Measurements from ENCODE around the gene CYP1B1.
A peak's percentile ranks its signal among the peaks of the same experiment; 100 is the strongest.
"Not testable (repeated sequence)": the region's sequence is repeated elsewhere in the genome, so short reads cannot be mapped to it uniquely, and the experiment has no call there.

Gene CYP1B1

DNA sequence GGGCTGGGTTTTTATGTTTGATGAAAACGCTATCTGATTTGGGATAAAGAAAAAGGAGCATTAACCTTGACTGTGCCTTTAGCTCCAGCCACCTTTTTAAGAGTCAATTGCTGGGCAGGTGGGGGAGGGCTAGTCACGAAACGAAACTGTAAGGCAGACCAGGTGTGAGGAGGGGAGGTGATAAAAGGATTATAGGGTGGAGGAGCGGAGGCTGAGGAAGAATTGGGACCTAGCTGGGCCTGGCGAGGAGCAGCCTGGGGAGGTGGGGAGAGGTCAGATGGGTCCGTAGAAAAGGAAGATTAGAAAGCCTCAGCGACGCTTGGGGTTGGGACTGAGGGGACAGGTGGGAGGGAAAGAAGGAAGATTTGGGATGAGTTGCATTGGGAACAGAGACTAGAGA, 8.6 kb upstream of the CYP1B1 start:
- H3K4me3 ChIP-seq (ENCODE audit: low read depth, low read length); H3K9me3 ChIP-seq (ENCODE audit: control insufficient read depth, insufficient read depth, low read length); H3K9ac ChIP-seq (ENCODE audit: low read depth, low read length); H3K36me3 ChIP-seq (ENCODE audit: control insufficient read depth, insufficient read depth, low read length): not testable (repeated sequence)
- Histone ChIP-seq H3K4me1 (ENCODE audit: control insufficient read depth, insufficient read depth, low read length) (peaks cover 17% of the 10 kb centered on the region), H3K27me3 (ENCODE audit: control insufficient read depth, insufficient read depth, low read length) (peaks cover 15% of the 10 kb centered on the region)

DNA sequence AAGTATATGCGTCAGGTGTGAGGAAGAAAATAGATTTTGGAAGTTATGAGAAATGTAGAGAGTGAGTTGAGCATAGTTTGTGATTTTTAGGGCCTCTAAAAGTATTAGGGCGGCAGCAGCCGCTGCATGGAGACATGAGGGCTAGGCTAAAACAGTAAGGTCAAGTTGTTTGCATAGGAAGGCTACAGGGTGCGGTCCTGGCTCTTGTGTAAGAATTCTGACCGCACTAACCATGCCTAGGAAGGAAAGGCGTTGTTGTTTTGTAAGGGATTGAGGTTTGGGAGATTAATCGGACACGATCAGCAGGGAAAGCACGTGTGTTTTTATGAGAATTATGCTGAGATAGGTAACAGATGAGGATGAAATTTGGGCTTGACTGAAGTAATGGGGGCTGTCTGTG, 6.8 kb upstream of the CYP1B1 start:
- not testable (repeated sequence) for H3K9me3 ChIP-seq (ENCODE audit: control insufficient read depth, insufficient read depth, low read length); H3K9ac ChIP-seq (ENCODE audit: low read depth, low read length); H3K4me3 ChIP-seq (ENCODE audit: low read depth, low read length)

DNA sequence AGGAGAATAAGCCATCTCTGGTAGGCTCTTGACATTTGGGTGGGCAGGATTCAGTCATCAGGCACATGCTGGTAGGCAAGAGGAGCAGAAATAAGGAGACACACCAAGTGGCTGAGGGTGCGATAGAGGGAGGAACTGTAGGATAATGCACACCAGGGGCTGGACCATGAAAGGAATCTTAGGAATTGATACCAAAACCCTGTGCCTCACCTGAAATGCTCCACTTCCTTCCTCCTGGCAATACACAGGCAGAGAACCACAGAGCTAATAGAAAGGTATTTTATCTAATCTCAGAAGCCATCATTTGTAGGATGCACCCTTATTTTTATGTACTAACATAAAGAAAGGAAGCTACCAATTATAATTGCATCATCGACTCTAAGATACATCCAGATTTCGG, 4.4 kb upstream of the CYP1B1 start:
- Histone ChIP-seq H3K27me3 (ENCODE audit: control insufficient read depth, insufficient read depth, low read length) (peaks cover 8% of the 10 kb centered on the region), H3K9me3 (ENCODE audit: control insufficient read depth, insufficient read depth, low read length) (no peaks in the 10 kb centered on the region), H3K4me3 (ENCODE audit: low read depth, low read length) (no peak overlapping the region), H3K36me3 (ENCODE audit: control insufficient read depth, insufficient read depth, low read length) (no peaks in the 10 kb centered on the region), H3K9ac (ENCODE audit: low read depth, low read length) (no peak overlapping the region), H3K4me1 (ENCODE audit: control insufficient read depth, insufficient read depth, low read length) (peaks cover 21% of the 10 kb centered on the region)

More for the DNA sequence above, 6.8 kb upstream of the CYP1B1 start:
- H3K27me3 ChIP-seq (ENCODE audit: control insufficient read depth, insufficient read depth, low read length); H3K36me3 ChIP-seq (ENCODE audit: control insufficient read depth, insufficient read depth, low read length): not testable (repeated sequence)
- peaks cover 30% of the 10 kb centered on the region for H3K4me1 ChIP-seq (ENCODE audit: control insufficient read depth, insufficient read depth, low read length)

DNA sequence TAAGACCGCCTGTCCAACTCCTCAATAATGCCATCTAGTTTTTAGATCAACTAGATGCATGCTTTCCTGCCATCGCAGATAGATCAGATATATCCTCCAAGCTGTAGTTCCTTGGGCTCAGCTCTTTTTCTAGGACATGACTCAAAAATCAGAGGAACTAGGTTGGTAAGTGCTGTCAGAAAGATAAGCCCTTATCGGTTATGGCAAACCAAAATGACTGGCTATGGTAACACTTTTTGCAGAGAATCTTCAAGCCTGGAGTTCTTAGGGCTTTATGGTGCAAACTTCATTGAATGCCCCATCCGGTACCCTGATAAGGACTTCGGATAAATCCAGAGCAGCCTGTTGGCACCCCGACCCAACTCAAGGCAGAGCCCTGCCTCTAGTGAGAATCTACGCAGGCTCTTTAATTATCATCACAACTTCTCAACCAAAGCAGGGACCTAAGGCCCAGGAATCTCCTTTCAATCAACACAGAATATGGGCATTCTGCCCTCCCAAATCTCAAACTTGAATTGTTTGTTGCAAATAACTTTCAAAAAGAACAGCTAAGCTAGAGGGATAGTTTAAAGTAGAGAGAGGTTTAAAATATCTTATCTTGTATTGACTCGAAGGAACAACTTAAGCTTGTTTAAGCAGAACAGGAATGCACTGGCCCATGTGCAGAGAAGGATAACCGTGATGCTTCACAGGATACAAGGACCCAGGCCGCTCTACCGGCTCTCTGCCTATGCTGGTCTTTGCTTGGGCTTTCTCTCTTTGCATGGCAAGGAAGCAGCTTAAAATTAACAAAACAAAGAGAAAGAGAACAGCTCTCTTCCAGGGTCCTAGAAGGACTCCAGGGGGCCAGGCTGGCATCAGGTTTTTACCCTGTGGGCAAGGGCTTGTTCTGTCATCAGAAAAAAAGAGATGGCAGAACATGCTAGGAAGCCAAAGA, 3.4 kb upstream of the CYP1B1 start:
- H3K4me3 ChIP-seq (ENCODE audit: low read depth, low read length), result no peak overlapping the region
- no peaks in the 10 kb centered on the region for H3K9me3 ChIP-seq (ENCODE audit: control insufficient read depth, insufficient read depth, low read length)
- H3K36me3 ChIP-seq (ENCODE audit: control insufficient read depth, insufficient read depth, low read length), result no peaks in the 10 kb centered on the region
- peaks cover 17% of the 10 kb centered on the region for H3K27me3 ChIP-seq (ENCODE audit: control insufficient read depth, insufficient read depth, low read length)
- H3K4me1 ChIP-seq (ENCODE audit: control insufficient read depth, insufficient read depth, low read length), result peaks cover 21% of the 10 kb centered on the region
- no peak overlapping the region for H3K9ac ChIP-seq (ENCODE audit: low read depth, low read length)

DNA sequence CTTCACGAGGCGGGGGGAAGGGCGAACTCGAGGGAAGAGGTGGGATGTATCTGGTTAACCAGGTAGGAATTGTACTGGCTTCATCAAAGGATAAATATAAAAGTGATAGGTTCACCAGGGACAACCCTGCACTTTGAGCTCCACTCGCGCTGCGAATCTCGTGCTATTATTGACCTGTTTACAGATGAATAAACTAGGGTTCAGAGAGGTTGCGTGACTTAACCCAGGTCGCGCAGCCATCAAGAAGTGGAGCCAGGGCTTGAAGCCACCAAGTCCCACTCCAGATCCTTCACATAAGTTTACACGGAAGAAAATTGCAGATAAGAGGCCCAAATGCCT, 1.4 kb upstream of the CYP1B1 start:
- Histone ChIP-seq H3K27me3 (ENCODE audit: control insufficient read depth, insufficient read depth, low read length) (peaks cover 37% of the 10 kb centered on the region), H3K4me3 (ENCODE audit: low read depth, low read length) (peak overlapping the region; percentile 28), H3K9me3 (ENCODE audit: control insufficient read depth, insufficient read depth, low read length) (no peaks in the 10 kb centered on the region), H3K9ac (ENCODE audit: low read depth, low read length) (no peak overlapping the region), H3K4me1 (ENCODE audit: control insufficient read depth, insufficient read depth, low read length) (peaks cover 28% of the 10 kb centered on the region), H3K36me3 (ENCODE audit: control insufficient read depth, insufficient read depth, low read length) (no peaks in the 10 kb centered on the region)

DNA sequence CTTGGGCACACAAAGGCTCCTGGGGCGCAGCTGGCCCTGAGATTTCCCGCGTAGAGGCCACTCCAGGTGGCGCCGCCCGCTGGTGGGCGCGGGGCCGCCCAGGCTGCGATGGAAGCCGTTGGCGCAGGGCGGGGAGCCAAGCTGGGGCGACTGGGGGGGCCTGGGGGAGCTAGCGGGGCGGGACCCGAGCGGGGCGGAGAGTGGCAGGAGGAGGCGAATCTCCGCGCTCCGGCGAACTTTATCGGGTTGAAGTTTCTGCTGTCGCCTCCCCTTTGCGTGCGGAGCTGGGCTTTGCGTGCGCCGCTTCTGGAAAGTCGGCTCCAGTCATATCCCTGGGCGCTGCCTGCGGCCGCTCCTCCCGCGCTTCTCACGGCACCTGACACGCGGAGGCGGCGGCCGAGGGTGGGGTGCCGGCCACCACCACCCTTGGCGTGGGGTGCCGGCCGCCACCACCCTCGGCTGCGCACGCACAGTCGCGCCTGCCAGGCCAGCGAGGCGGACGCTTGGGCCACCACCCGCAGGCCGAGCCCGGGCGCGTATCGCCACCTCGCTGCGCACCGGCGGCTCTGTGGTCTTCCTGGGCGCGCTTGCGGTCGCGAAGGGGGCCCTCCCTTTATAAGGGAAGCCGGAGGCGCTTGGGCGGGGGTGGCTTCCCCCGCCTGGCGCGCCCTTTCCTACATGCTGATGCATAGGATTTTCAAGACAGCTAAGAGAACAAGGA, 919 bp upstream of the CYP1B1 start:
- Histone ChIP-seq H3K9ac (ENCODE audit: low read depth, low read length) (peak overlapping the region; percentile 18), H3K27me3 (ENCODE audit: control insufficient read depth, insufficient read depth, low read length) (peaks cover 43% of the 10 kb centered on the region), H3K9me3 (ENCODE audit: control insufficient read depth, insufficient read depth, low read length) (no peaks in the 10 kb centered on the region), H3K36me3 (ENCODE audit: control insufficient read depth, insufficient read depth, low read length) (no peaks in the 10 kb centered on the region), H3K4me3 (ENCODE audit: low read depth, low read length) (peak overlapping the region; percentile 70), H3K4me1 (ENCODE audit: control insufficient read depth, insufficient read depth, low read length) (peaks cover 28% of the 10 kb centered on the region)

DNA sequence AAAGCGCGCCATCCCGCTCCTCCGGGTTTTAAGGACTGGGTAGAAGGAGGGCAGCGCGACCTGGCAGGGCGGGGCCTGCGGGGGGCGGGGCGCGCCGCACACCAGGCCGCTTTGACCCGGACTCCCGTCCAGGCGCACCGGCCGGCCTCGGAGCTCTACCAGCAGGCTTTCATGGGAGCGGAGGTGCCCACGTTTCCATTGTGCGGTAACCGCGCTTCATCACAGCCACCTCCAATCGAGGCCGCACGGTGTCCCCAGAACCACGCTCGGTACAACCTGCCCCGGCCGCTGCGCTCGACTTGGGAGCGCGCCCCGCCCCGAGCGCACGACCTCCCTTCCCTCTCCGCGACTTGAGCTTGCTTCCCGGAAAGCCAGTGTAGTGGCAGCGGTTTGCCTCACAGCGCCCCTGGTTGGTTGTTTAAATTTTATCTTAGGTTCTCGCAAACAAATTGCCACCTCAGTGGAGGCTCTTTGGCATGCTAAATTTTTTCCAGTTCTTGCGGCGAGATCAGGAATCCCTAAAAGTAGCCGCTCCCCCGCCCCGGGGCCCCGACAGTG, 280 bp upstream of the CYP1B1 start:
- no peaks in the 10 kb centered on the region for H3K36me3 ChIP-seq (ENCODE audit: control insufficient read depth, insufficient read depth, low read length)
- H3K4me1 ChIP-seq (ENCODE audit: control insufficient read depth, insufficient read depth, low read length), result peaks cover 28% of the 10 kb centered on the region
- H3K9ac ChIP-seq (ENCODE audit: low read depth, low read length), result no peak overlapping the region
- peak overlapping the region; percentile 70 for H3K4me3 ChIP-seq (ENCODE audit: low read depth, low read length)
- peaks cover 49% of the 10 kb centered on the region for H3K27me3 ChIP-seq (ENCODE audit: control insufficient read depth, insufficient read depth, low read length)
- no peaks in the 10 kb centered on the region for H3K9me3 ChIP-seq (ENCODE audit: control insufficient read depth, insufficient read depth, low read length)

DNA sequence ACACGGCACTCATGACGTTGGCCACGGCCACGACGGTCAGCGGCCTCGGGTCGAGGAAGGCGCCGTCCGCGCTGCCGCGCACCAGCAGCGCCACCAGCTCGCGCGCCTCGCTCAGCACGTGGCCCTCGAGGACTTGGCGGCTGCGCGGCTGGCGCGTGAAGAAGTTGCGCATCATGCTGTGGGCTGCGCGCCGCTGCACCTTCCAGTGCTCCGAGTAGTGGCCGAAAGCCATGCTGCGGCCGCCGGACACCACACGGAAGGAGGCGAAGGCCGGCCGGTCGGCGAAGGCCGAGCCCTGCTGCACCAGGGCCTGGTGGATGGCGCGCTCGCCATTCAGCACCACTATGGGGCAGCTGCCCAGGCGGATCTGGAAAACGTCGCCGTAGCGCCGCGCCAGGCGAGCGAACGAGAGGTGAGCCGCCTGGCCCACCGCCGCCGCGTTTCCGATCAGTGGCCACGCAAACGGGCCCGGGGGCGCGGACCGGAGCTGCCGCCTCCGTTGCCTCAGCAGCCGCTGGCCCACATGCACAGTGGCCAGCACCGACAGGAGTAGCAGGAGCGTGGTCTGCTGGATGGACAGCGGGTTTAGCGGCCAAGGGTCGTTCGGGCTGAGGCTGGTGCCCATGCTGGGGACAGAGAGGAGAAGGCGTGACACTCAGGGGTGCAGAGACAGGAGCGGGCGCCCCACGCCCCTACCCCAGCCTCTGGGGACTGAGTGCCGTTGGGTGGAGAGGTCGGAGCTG, 1.0 kb downstream of the CYP1B1 start:
- H3K9me3 ChIP-seq (ENCODE audit: control insufficient read depth, insufficient read depth, low read length), result no peaks in the 10 kb centered on the region
- no peak overlapping the region for H3K9ac ChIP-seq (ENCODE audit: low read depth, low read length)
- H3K27me3 ChIP-seq (ENCODE audit: control insufficient read depth, insufficient read depth, low read length), result peaks cover 50% of the 10 kb centered on the region
- no peaks in the 10 kb centered on the region for H3K36me3 ChIP-seq (ENCODE audit: control insufficient read depth, insufficient read depth, low read length)
- H3K4me3 ChIP-seq (ENCODE audit: low read depth, low read length), result peak overlapping the region; percentile 70
- peaks cover 22% of the 10 kb centered on the region for H3K4me1 ChIP-seq (ENCODE audit: control insufficient read depth, insufficient read depth, low read length)

DNA sequence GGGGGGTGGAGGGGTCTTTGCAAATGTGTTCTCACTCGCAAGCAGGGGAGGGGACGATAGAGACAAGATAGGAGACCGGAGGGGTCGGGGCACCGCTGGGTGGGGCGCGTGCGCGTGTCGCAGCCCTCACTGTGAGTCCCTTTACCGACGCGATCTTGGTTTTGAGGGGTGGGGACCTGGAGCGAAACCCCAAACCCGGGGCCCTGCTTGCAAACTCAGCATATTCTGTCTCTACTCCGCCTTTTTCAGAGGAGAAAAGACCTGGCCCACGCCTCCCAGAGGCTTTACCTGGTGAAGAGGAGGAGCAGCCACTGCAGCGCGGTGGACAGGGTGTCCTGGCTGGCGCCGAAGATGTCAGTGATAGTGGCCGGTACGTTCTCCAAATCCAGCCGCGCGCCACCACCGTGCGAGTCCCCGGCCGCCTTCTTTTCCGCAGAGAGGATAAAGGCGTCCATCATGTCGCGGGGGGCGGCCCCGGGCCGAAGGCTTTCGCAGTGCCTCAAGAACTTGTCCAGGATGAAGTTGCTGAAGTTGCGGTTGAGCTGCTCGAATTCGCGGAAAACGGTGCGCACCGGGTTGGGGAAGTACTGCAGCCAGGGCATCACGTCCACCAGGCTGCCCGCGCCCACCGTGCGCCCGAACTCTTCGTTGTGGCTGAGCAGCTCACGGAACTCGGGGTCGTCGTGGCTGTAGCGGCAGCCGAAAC, 1.7 kb downstream of the CYP1B1 start:
- Histone ChIP-seq H3K4me3 (ENCODE audit: low read depth, low read length) (peak overlapping the region; percentile 70), H3K36me3 (ENCODE audit: control insufficient read depth, insufficient read depth, low read length) (no peaks in the 10 kb centered on the region), H3K27me3 (ENCODE audit: control insufficient read depth, insufficient read depth, low read length) (peaks cover 50% of the 10 kb centered on the region), H3K9ac (ENCODE audit: low read depth, low read length) (no peak overlapping the region), H3K4me1 (ENCODE audit: control insufficient read depth, insufficient read depth, low read length) (peaks cover 16% of the 10 kb centered on the region), H3K9me3 (ENCODE audit: control insufficient read depth, insufficient read depth, low read length) (no peaks in the 10 kb centered on the region)

DNA sequence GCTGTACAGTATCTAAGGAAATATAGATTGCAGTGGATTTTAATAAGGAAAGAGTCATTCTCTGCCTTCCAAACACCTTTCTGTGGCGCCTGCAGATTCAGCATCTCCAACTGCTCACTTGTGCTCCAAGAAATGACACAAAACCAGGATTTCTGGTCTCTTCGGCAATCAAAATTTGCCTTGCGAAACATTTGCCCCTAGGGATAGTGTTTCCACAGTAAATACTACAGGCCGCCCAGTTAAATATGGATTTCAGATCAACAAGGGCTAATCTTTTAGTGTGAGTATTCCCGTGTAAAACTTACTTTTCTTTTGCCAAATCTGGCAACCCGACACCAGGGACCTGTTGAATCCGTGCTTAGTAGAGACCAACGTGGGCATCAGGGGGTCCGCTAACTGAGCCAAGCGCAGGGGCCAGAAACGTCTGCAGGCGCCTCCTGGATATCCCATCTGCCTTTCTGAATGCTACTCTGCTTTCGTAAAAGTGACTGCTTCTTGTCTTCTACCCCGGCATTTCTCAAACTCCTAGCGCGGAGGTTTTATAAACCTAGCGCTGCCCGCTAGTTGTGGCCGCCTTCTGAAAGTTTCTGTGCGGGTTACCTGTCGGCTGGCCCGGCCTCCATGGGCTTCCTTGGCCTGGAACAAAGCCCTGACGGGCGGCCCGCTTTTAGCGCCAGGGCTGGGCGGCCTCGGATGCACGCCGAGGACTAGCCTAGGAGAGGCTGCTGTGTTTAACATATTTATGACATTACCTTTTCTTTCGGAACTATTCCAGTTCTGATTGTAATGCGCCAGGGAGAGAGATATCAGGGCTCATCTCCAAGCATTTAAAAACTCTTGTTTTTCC, 2.5 kb downstream of the CYP1B1 start:
- Histone ChIP-seq H3K36me3 (ENCODE audit: control insufficient read depth, insufficient read depth, low read length) (no peaks in the 10 kb centered on the region), H3K4me3 (ENCODE audit: low read depth, low read length) (peak overlapping the region; percentile 70), H3K9ac (ENCODE audit: low read depth, low read length) (no peak overlapping the region), H3K4me1 (ENCODE audit: control insufficient read depth, insufficient read depth, low read length) (peaks cover 13% of the 10 kb centered on the region), H3K9me3 (ENCODE audit: control insufficient read depth, insufficient read depth, low read length) (no peaks in the 10 kb centered on the region), H3K27me3 (ENCODE audit: control insufficient read depth, insufficient read depth, low read length) (peaks cover 50% of the 10 kb centered on the region)
